NCI-H1105 (cell line): ENCODE results near the gene PTAFR.

Source experiments
- DNase-seq: peaks from one replicate; lab custom pipeline; 2025; lab: John Stamatoyannopoulos, UW

The PTAFR gene

GRCh38 chr1:28178690-28179485, 2.4 kb upstream of the PTAFR start:
- DNase-seq: no peak

- DNase-seq: no peak
Measured at GRCh38 chr1:28175955-28176485, 470 bp downstream of the PTAFR start.

- DNase-seq: no peak
Measured at GRCh38 chr1:28173980-28174297, 2.6 kb downstream of the PTAFR start.

- no peak for DNase-seq
Measured at GRCh38 chr1:28173151-28173979, 3.1 kb downstream of the PTAFR start.

- DNase-seq: no peak
Measured at GRCh38 chr1:28172713-28173150, 3.8 kb downstream of the PTAFR start.

GRCh38 chr1:28171246-28171645, 5.2 kb downstream of the PTAFR start:
- no peak for DNase-seq

- DNase-seq: no peak
Measured at GRCh38 chr1:28170001-28170596, 6.4 kb downstream of the PTAFR start.

- no peak for DNase-seq
Measured at GRCh38 chr1:28163496-28164161, 12.9 kb downstream of the PTAFR start.

GRCh38 chr1:28162151-28162550, 14.3 kb downstream of the PTAFR start:
- DNase-seq: no peak

- no peak for DNase-seq
Measured at GRCh38 chr1:28161751-28162150, 14.7 kb downstream of the PTAFR start.

- DNase-seq: no peak
Measured at GRCh38 chr1:28160782-28161266, 15.7 kb downstream of the PTAFR start.

GRCh38 chr1:28159680-28160079, 16.8 kb downstream of the PTAFR start:
- DNase-seq: no peak

GRCh38 chr1:28159243-28159642, 17.2 kb downstream of the PTAFR start:
- DNase-seq: no peak

GRCh38 chr1:28157894-28158293, 18.6 kb downstream of the PTAFR start:
- DNase-seq: no peak

GRCh38 chr1:28156821-28157220, 19.7 kb downstream of the PTAFR start:
- no peak for DNase-seq

GRCh38 chr1:28155628-28156027, 20.9 kb downstream of the PTAFR start:
- no peak for DNase-seq

- no peak for DNase-seq
Measured at GRCh38 chr1:28154078-28154594, 22.4 kb downstream of the PTAFR start.

- DNase-seq: no peak
Measured at GRCh38 chr1:28150125-28150780, 26.2 kb downstream of the PTAFR start.

- DNase-seq: no peak
Measured at GRCh38 chr1:28148880-28149195, 27.7 kb downstream of the PTAFR start.

- no peak for DNase-seq
Measured at GRCh38 chr1:28147264-28148094, 29.0 kb downstream of the PTAFR start.
